GM21576 (cell line): Measurements from ENCODE around the gene PDE11A.

ENCODE experiments used
- ATAC-seq: cut with Tn5 transposase; IDR thresholded peaks from one replicate; pipeline ENCODE4 v1.9.1; 2021; ENCODE audit warnings: mild to moderate bottlenecking, moderate library complexity; ENCODE audit not compliant: unreplicated experiment

PDE11A gene

GRCh38 chr2:177673602-177674595 lies 398.7 kb downstream of the PDE11A start:
- ATAC-seq = no peak

GRCh38 chr2:177671662-177672061 lies 400.9 kb downstream of the PDE11A start:
- ATAC-seq = no peak

- ATAC-seq = no peak
These were observed 401.6 kb downstream of the PDE11A start for GRCh38 chr2:177670791-177671535.

GRCh38 chr2:177669625-177670330 lies 402.8 kb downstream of the PDE11A start:
- no peak for ATAC-seq

- no peak for ATAC-seq
These were observed 403.4 kb downstream of the PDE11A start for GRCh38 chr2:177669201-177669600.

- no peak for ATAC-seq
These were observed 404.0 kb downstream of the PDE11A start for GRCh38 chr2:177668617-177669016.

GRCh38 chr2:177667626-177668025 lies 405.0 kb downstream of the PDE11A start:
- no peak for ATAC-seq

- no peak for ATAC-seq
These were observed 406.2 kb downstream of the PDE11A start for GRCh38 chr2:177666408-177666807.

- ATAC-seq = no peak
These were observed 406.6 kb downstream of the PDE11A start for GRCh38 chr2:177665948-177666347.

GRCh38 chr2:177665328-177665727 lies 407.2 kb downstream of the PDE11A start:
- no peak for ATAC-seq

- no peak for ATAC-seq
These were observed 409.7 kb downstream of the PDE11A start for GRCh38 chr2:177662895-177663294.

GRCh38 chr2:177660742-177661141 lies 411.8 kb downstream of the PDE11A start:
- ATAC-seq = no peak

- ATAC-seq = no peak
These were observed 414.3 kb downstream of the PDE11A start for GRCh38 chr2:177658309-177658708.

- ATAC-seq = no peak
These were observed 420.7 kb downstream of the PDE11A start for GRCh38 chr2:177651833-177652232.

- ATAC-seq = no peak
These were observed 422.7 kb downstream of the PDE11A start for GRCh38 chr2:177649568-177650518.

GRCh38 chr2:177646791-177647190 lies 425.8 kb downstream of the PDE11A start:
- no peak for ATAC-seq

- ATAC-seq = no peak
These were observed 426.3 kb downstream of the PDE11A start for GRCh38 chr2:177646241-177646640.

- ATAC-seq = no peak
These were observed 431.2 kb downstream of the PDE11A start for GRCh38 chr2:177641331-177641730.

- ATAC-seq = no peak
These were observed 432.2 kb downstream of the PDE11A start for GRCh38 chr2:177640423-177640822.

- no peak for ATAC-seq
These were observed 433.2 kb downstream of the PDE11A start for GRCh38 chr2:177639262-177639914.
